C4-2B (cell line): ENCODE data around the gene FOXN3.
A peak's percentile ranks its signal among the peaks of the same experiment; 100 is the strongest.

Experiments
- H3K27ac ChIP-seq: fragments of 450-650 bp; 2 replicates; pipeline ENCODE4 v1.5.1; 2017
- ZFX ChIP-seq: fragments of 450-650 bp; IDR thresholded peaks from 2 replicates; pipeline ENCODE4 v1.6.1; 2017
- TF ChIP-seq, protein P1 (sequence below): fragments of 450-650 bp; conservative IDR thresholded peaks from 2 replicates; pipeline ENCODE4 v1.5.1; 2017; ENCODE audit warnings: mild to moderate bottlenecking

Gene FOXN3

DNA sequence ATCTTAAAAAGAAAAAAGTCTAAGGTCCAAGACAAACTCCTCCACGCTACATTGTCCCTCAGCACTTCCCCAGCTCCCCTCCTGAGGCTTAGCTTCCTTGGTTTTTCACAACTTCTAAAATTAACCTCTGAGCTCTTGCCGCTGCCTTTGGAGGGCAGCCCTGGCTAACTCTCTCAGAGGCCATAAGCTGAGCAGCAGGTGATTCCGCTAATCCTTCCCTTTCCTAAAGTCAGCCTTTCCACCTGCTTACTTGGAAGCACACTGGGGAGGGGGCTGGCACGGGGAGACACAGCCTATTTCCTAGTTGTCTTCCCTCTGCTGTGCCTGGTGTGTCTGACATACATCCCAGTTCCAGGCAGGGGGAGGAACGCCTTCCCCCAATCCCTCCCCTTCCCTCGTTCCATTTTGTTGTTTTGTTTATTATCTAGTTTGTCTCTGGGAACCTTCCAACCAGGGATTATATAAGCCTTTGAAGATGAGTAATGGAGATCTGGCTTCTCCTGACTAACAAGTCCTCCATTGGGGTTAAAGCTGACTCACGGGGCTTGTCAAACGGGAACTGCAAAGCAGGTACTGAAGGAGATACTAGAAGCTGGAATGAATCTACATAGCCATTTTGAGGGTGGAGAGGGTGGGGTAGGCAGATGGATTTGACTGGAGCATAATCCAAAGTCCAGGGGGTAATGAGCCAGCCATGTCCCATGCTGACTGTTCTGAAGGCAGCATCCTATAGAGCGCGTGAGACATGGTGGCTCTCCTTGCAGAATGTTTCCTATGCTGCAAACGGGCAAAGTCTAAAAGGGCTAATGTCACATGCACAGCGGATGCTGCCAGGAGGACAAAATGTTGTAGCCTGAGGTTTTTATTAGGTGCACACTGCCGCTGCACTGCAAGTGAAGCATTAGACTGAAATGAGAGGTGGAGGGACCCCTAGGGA is 230.8 kb downstream of the FOXN3 start:
- peak overlapping the region; percentile 75 for H3K27ac ChIP-seq
- TF ChIP-seq ZFX, result no peak
- TF ChIP-seq, protein P1, sequence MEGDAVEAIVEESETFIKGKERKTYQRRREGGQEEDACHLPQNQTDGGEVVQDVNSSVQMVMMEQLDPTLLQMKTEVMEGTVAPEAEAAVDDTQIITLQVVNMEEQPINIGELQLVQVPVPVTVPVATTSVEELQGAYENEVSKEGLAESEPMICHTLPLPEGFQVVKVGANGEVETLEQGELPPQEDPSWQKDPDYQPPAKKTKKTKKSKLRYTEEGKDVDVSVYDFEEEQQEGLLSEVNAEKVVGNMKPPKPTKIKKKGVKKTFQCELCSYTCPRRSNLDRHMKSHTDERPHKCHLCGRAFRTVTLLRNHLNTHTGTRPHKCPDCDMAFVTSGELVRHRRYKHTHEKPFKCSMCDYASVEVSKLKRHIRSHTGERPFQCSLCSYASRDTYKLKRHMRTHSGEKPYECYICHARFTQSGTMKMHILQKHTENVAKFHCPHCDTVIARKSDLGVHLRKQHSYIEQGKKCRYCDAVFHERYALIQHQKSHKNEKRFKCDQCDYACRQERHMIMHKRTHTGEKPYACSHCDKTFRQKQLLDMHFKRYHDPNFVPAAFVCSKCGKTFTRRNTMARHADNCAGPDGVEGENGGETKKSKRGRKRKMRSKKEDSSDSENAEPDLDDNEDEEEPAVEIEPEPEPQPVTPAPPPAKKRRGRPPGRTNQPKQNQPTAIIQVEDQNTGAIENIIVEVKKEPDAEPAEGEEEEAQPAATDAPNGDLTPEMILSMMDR, result no peak; the same call in 1 of the 2 replicates

- H3K27ac ChIP-seq, result peak overlapping the region; percentile 75
- no peak for TF ChIP-seq ZFX
- TF ChIP-seq, protein P1, result no peak
Measured at GRCh38 chr14:89184952-89185351, 232.1 kb downstream of the FOXN3 start.

- no peak overlapping the region for H3K27ac ChIP-seq
- TF ChIP-seq, protein P1, result no peak
- TF ChIP-seq ZFX, result no peak
Measured at GRCh38 chr14:89182326-89182725, 234.7 kb downstream of the FOXN3 start.

- no peak overlapping the region for H3K27ac ChIP-seq
Measured at GRCh38 chr14:89180546-89180945, 236.5 kb downstream of the FOXN3 start.

DNA sequence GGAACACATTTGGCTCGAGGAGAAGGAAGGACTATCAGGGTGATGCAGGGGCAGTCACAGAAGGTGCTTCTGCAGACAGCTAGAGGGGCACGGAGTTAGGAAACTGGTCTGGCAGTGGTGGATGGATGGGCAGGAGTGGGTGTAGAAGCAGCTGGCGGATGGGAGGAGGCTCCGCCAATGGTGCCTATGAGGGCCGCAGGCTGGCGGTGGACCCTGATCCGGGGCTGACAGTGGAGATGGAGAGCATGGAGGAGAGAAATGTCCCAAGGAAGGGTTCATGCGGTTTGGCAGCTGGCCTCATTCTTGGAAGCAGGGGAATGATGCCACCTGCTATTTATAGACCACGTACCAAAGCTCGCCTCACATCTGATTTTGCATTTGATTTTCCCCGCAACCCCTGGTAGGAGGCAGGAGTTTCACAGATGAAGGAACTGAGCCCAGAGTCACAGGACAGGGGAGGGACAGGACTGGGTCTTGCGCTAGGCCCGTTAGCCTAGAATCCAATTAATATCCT is 237.1 kb downstream of the FOXN3 start:
- H3K27ac ChIP-seq, result no peak overlapping the region
- TF ChIP-seq, protein P1, result no peak
- no peak for TF ChIP-seq ZFX

More at GRCh38 chr14:89180546-89180945, 236.5 kb downstream of the FOXN3 start:
- no peak for TF ChIP-seq ZFX
- TF ChIP-seq, protein P1, result no peak

- H3K27ac ChIP-seq, result no peak overlapping the region
- TF ChIP-seq ZFX, result no peak
- TF ChIP-seq, protein P1, result no peak
Measured at GRCh38 chr14:89178800-89179535, 238.1 kb downstream of the FOXN3 start.
